Iris pigment epithelial cell (primary cell): ENCODE results near the gene NTSR2.
A peak's percentile ranks its signal among the peaks of the same experiment; 100 is the strongest.

Experiments used
- DNase-seq: peaks from one replicate; pipeline ENCODE4 v3.0.0-alpha.2; 2011; ENCODE audit warnings: low read depth

The NTSR2 gene

GRCh38 chr2:11699686-11700670 is 30.0 kb upstream of the NTSR2 start:
- no peak for DNase-seq

GRCh38 chr2:11698009-11698922 is 28.3 kb upstream of the NTSR2 start:
- peak; percentile 31 for DNase-seq

GRCh38 chr2:11697103-11697871 is 27.3 kb upstream of the NTSR2 start:
- DNase-seq, result peak; percentile 62

- no peak for DNase-seq
Measured at GRCh38 chr2:11696736-11697102, 26.7 kb upstream of the NTSR2 start.

- DNase-seq, result no peak
Measured at GRCh38 chr2:11695576-11695975, 25.6 kb upstream of the NTSR2 start.

GRCh38 chr2:11692966-11693521 is 23.0 kb upstream of the NTSR2 start:
- peak; percentile 50 for DNase-seq

- no peak for DNase-seq
Measured at GRCh38 chr2:11691076-11691660, 21.2 kb upstream of the NTSR2 start.

- peak; percentile 84 for DNase-seq
Measured at GRCh38 chr2:11688222-11689069, 18.5 kb upstream of the NTSR2 start.

- DNase-seq, result no peak
Measured at GRCh38 chr2:11687736-11688135, 17.7 kb upstream of the NTSR2 start.

GRCh38 chr2:11685906-11686470 is 16.0 kb upstream of the NTSR2 start:
- no peak for DNase-seq

- DNase-seq, result no peak
Measured at GRCh38 chr2:11684894-11685460, 15.0 kb upstream of the NTSR2 start.

- DNase-seq, result no peak
Measured at GRCh38 chr2:11683966-11684365, 14.0 kb upstream of the NTSR2 start.

- DNase-seq, result no peak
Measured at GRCh38 chr2:11683476-11683875, 13.5 kb upstream of the NTSR2 start.

- no peak for DNase-seq
Measured at GRCh38 chr2:11682590-11682915, 12.6 kb upstream of the NTSR2 start.

GRCh38 chr2:11681722-11682589 is 12.0 kb upstream of the NTSR2 start:
- DNase-seq, result no peak

GRCh38 chr2:11680901-11681721 is 11.1 kb upstream of the NTSR2 start:
- DNase-seq, result no peak

GRCh38 chr2:11680182-11680900 is 10.3 kb upstream of the NTSR2 start:
- DNase-seq, result peak; percentile 69
